ENCODE measurements around the gene FAM222B.
"Not testable (repeated sequence)": the region's sequence is repeated elsewhere in the genome, so short reads cannot be mapped to it uniquely, and the experiment has no call there.

The FAM222B gene

GRCh38 chr17:28871056-28871579 is 28.5 kb upstream of the FAM222B start:
- DNase-seq (ENCODE audit: low read depth) = peak; percentile 11

DNA sequence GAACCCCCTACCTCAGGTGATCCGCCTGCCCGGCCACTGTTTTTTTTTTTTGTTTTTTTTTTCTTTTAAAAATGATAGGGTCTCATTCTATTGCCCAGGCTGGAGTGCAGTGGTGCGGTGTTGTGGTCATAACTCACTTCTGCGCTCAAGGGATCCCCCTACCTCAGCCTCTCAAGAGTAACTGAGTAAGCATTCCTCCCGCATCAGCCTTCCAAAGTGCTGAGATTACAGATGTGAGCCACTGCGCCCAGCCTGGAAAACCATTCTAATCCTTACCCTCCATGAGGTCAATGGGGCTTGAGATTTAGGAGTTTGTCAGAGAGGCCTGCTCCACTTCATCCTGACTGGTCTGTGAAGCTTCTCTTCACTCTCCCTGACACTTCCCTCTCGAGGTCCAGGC is 24.7 kb upstream of the FAM222B start:
- no peak for DNase-seq (ENCODE audit: low read depth)

DNA sequence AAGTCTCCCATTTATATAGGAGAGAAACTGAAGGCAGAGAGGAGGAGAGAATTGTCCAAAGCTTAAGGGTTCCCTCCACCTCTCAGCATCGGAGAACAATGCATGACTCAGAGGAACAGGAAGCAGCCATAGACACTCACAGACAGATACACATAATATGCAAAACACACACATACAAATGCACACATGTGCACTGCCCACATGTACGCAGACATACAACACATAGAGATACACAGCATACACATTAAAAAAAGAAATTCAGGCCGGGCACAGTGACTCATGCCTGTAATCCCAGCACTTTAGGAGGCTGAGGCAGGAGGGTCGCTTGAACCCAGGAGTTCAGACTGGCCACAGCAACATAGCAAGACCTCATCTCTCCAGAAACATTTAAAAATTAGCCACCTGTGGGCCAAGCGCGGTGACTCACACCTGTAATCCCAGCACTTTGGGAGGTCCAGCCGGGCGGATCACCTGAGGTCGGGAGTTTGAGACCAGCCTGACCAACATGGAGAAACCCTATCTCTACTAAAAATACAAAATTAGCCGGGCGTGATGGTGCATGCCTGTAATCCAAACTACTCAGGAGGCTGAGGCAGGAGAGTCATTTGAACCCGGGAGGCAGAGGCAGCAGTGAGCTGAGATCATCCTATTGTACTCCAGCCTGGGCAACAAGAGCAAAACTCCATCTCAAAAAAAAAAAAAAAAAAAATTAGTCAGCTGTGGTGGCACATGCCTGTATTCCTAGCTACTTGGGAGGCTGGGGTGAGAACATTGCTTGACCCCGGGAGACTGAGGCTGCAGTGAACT is 23.6 kb upstream of the FAM222B start:
- DNase-seq (ENCODE audit: low read depth) = no peak

GRCh38 chr17:28864991-28865849 is 22.6 kb upstream of the FAM222B start:
- DNase-seq (ENCODE audit: low read depth) = no peak

DNA sequence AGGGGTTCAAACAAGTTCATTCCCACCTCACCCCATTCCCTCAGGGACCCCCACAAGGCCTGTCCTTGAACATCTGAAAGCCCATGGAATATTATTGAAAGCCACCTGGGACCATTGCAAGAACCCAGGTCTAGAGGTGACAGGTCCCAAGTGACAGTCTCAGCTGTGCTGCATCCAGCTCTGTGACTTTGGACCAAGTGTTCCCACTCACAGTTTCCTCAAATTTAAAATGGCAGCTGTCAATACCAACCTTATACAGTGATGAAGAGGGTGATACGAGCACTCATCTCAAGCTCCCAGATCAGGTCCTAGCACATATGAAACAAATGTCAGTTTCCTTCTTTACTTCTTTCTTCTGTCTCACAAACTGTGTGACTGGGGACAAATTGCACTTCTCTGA is 21.4 kb upstream of the FAM222B start:
- DNase-seq (ENCODE audit: low read depth) = no peak

GRCh38 chr17:28862561-28862960 is 20.0 kb upstream of the FAM222B start:
- DNase-seq (ENCODE audit: low read depth) = no peak

DNA sequence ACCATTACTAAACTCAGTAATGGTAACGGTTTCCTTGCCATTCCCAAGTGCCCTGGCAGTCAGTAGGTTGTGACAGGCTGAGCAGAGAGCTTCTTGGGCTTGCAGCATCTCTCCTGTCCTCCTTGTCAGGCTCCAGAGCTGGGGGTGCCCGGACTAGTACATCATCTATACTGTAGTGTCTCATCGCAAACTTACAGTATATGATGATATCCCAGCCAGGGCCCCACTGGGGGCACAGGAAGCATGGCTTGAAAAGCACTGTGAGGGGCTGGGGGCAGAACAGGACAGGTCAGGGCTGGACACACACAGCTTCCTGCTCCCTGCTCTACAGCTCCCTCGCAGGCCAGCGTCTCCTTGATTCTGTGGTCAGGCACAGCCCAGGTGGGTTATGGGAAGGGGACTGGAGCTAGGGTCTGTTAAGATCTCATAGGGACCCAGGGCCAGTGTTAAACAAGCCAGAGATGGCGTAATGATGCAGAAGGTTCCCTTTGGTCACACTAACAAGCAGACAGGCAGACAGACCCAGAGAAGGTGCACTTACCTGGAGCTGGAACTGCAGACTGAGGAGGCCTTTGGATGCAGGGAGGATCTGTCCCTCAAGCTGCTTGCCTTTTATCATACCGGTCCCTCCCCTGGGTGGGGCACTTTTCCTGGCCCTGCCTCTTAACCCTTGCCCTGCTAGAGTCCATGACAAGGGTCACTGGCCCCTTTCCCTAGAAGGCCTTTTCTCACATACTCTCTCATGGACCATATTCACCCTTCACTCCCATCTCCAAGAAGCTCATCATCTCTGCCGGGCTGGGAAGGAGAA is 19.0 kb upstream of the FAM222B start:
- DNase-seq (ENCODE audit: low read depth) = no peak

GRCh38 chr17:28860363-28860808 is 17.8 kb upstream of the FAM222B start:
- no peak for DNase-seq (ENCODE audit: low read depth)

DNA sequence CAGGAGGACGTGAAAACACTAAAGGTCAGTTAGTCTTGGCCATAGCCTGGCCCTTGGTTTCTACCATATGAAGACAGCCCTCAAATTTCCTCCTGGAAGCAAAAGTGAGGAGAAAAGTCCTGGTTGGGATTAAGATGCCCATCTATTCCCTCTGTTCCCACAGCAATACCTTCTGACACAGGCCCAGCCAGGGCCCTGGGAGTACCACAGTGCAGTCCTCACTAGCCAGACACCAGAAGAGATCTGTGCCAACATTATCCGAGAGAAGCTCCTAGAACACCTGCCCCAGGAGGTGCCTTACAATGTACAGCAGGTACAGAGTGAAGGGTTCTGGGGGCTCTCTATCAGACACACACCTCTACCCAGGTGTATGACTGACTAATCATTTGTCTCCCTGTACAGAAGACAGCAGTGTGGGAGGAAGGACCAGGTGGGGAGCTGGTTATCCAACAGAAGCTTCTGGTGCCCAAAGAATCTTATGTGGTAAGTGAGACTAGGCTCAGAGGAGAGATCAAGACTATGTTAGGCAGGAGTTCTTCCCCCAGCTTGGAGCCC is 16.3 kb upstream of the FAM222B start:
- no peak for DNase-seq (ENCODE audit: low read depth)

DNA sequence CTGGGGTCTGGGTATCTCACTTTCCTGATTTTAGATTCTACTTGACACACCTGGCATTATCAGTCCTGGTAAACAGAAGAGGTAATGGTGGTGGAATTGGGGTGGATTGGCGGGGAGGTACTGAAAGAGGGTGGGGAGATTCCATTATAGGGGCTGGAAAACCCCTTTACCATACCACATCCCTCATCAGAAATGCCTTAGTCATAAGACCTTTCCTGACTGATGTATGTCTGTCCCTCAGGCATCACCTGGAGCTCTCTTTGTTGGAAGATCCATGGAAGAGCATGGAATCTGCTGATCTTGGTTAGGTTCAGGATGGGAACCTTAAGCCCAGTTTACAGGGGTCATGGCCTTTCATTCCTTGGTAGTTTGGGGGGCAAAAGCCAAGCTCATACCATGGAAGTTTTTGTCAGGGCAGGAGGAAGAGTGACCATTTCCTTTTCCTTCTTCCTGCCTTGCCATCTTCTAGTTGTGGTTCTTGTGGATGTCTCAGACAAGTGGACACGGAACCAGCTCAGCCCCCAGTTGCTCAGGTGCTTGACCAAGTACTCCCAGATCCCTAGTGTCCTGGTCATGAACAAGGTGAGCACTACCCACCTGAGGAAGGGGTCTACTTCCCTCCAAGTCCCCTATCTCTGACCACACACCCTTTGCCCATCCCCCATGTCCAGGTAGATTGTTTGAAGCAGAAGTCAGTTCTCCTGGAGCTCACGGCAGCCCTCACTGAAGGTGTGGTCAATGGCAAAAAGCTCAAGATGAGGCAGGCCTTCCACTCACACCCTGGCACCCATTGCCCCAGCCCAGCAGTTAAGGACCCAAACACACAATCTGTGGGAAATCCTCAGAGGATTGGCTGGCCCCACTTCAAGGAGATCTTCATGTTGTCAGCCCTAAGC is 15.6 kb upstream of the FAM222B start:
- no peak for DNase-seq (ENCODE audit: low read depth)

- no peak for DNase-seq (ENCODE audit: low read depth)
These were observed 13.5 kb upstream of the FAM222B start for GRCh38 chr17:28856028-28856574.

GRCh38 chr17:28855336-28855679 is 12.7 kb upstream of the FAM222B start:
- no peak for DNase-seq (ENCODE audit: low read depth)

- peak; percentile 71 for DNase-seq (ENCODE audit: low read depth)
These were observed 12.1 kb upstream of the FAM222B start, which contains the start of gene ERAL1 for GRCh38 chr17:28854457-28855335. Gene ERAL1 (plus strand): TSS chr17:28855016. CDS start chr17:28855035, 19 bp downstream.

DNA sequence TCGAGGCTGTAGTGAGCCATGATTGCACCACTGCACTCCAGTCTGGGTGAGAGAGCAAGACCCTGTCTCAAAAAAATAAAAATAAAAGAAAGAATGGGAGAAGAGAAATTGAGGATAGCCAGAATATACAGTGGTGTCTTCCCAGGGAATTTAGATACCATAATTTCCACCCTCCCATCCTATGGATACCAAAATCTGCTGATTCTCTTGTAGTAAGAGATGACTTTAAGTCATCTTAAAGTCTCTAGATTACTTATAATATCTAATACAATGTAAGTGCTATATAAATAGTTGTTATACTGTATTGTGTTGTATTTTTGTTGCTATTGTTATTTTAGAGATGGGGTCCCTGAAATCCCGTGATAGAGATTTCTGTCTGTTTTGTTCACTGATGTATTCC is 10.7 kb upstream of the FAM222B start:
- DNase-seq (ENCODE audit: low read depth) = no peak

DNA sequence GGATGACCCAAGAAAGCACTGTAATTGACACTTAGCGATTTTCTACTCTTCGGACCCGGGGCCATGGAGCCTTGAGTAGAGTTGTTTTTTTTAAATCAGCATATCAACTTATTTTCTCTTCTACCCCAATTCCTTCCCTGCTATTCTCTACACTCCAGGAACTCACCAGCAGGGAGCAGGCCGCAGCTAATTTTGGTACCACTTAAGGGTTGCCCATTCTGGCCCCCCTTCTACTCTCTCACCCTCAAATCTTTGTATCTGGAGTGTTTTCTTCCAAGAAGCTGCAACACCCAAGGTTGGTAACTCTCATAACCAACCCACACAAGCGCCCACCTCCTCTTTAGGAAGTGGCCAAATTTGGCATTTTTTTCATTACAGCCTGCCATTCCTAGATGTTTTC is 6.7 kb upstream of the FAM222B start:
- no peak for DNase-seq (ENCODE audit: low read depth)

DNA sequence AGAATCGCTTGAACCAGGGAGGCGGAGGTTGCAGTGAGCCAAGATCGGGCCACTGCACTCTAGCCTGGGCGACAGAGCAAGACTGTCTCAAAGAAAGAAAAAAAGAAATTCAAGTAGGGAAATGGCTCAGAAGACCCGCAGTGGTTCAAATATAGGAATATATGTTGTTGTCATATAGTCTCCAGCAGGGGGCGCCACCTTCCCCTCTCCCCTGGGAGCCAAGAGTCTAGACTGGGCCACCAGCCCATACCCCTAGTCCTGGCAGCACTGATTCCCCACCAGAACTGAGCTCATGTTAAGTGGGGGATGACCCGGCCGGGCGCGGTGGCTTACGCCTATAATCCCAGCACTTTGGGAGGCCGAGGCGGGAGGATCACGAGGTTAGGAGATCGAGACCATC is 6.1 kb upstream of the FAM222B start:
- peak; percentile 26 for DNase-seq (ENCODE audit: low read depth)

GRCh38 chr17:28846699-28847098 is 4.1 kb upstream of the FAM222B start:
- DNase-seq (ENCODE audit: low read depth) = not testable (repeated sequence)

- no peak for DNase-seq (ENCODE audit: low read depth)
These were observed 3.6 kb upstream of the FAM222B start for GRCh38 chr17:28846231-28846630.

DNA sequence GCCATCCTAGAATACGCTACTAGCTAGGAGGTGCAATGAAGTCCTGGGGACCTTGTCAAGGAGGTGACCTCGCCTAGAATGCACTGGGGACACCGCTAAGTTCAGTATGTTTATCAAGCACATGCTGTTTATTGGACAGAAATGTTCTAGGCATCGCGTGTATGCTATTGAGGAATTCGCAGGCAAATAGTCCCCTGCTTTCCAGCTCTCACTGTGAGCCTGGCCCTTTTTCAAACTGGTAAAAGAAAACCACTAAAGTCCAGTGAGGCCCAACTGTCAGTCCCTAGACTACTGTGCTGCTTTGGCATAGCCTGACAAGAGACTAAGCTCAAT is 1.2 kb upstream of the FAM222B start:
- DNase-seq (ENCODE audit: low read depth) = no peak

DNA sequence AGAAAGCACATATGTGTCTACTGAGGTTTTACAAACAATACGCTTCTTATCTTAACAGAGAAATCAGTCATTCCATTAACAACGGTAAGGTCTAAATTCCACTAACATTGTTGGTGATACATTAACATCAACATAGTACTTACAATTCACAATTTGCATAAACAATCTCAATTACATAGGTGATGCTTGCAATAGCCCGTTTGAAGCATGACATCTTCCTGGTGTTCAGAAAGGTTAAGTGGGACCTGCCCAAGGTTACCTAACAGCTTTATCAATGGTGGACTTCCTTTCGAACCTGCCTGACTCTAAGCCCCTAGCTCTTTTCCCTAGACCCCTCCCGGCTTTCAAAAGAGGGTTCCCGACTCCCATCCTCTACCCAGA is 699 bp downstream of the FAM222B start:
- DNase-seq (ENCODE audit: low read depth) = no peak
